ENCODE data around the gene COL1A1.
A peak's percentile ranks its signal among the peaks of the same experiment; 100 is the strongest.

The COL1A1 gene

GRCh38 chr17:50199803-50200456 is 1.5 kb downstream of the COL1A1 start:
- DNase-seq (ENCODE audit: low spot score): peak; percentile 64

- no peak for DNase-seq (ENCODE audit: low spot score)
Observed at GRCh38 chr17:50199211-50199802, 2.1 kb downstream of the COL1A1 start.

- peak; percentile 51 for DNase-seq (ENCODE audit: low spot score)
Observed at GRCh38 chr17:50198026-50198669, 3.3 kb downstream of the COL1A1 start.

- no peak for DNase-seq (ENCODE audit: low spot score)
Observed at GRCh38 chr17:50196826-50197225, 4.6 kb downstream of the COL1A1 start.

- DNase-seq (ENCODE audit: low spot score): no peak
Observed at GRCh38 chr17:50196036-50196435, 5.4 kb downstream of the COL1A1 start.

GRCh38 chr17:50194934-50195865 is 6.2 kb downstream of the COL1A1 start:
- DNase-seq (ENCODE audit: low spot score): no peak

GRCh38 chr17:50194140-50194933 is 7.1 kb downstream of the COL1A1 start:
- DNase-seq (ENCODE audit: low spot score): no peak

GRCh38 chr17:50192618-50193291 is 8.7 kb downstream of the COL1A1 start:
- DNase-seq (ENCODE audit: low spot score): no peak

- no peak for DNase-seq (ENCODE audit: low spot score)
Observed at GRCh38 chr17:50192144-50192617, 9.2 kb downstream of the COL1A1 start.

- DNase-seq (ENCODE audit: low spot score): no peak
Observed at GRCh38 chr17:50191359-50192143, 9.9 kb downstream of the COL1A1 start.

GRCh38 chr17:50190603-50191358 is 10.7 kb downstream of the COL1A1 start:
- no peak for DNase-seq (ENCODE audit: low spot score)

- no peak for DNase-seq (ENCODE audit: low spot score)
Observed at GRCh38 chr17:50190293-50190602, 11.2 kb downstream of the COL1A1 start.

- DNase-seq (ENCODE audit: low spot score): no peak
Observed at GRCh38 chr17:50189550-50190292, 11.7 kb downstream of the COL1A1 start.

GRCh38 chr17:50188921-50189549 is 12.4 kb downstream of the COL1A1 start:
- no peak for DNase-seq (ENCODE audit: low spot score)

GRCh38 chr17:50188531-50188920 is 12.9 kb downstream of the COL1A1 start:
- DNase-seq (ENCODE audit: low spot score): no peak

GRCh38 chr17:50187751-50188530 is 13.5 kb downstream of the COL1A1 start:
- DNase-seq (ENCODE audit: low spot score): no peak

- no peak for DNase-seq (ENCODE audit: low spot score)
Observed at GRCh38 chr17:50187394-50187725, 14.1 kb downstream of the COL1A1 start.
